Activated effector memory CD4-positive, alpha-beta T cell treated with anti-CD3 and anti-CD28 coated beads, Interleukin-2, amount 50 U/mL, for 16 hours (primary cell): ENCODE results near the gene SERPINA12.
"Not testable (repeated sequence)": the region's sequence is repeated elsewhere in the genome, so short reads cannot be mapped to it uniquely, and the experiment has no call there.

ENCODE experiments used
- DNase-seq: peaks from one replicate; pipeline ENCODE4 v3.0.0-alpha.2; 2020

SERPINA12 gene

GRCh38 chr14:94536836-94537235 lies 27.6 kb upstream of the SERPINA12 start:
- no peak for DNase-seq

GRCh38 chr14:94535506-94535905 lies 26.2 kb upstream of the SERPINA12 start:
- no peak for DNase-seq

DNA sequence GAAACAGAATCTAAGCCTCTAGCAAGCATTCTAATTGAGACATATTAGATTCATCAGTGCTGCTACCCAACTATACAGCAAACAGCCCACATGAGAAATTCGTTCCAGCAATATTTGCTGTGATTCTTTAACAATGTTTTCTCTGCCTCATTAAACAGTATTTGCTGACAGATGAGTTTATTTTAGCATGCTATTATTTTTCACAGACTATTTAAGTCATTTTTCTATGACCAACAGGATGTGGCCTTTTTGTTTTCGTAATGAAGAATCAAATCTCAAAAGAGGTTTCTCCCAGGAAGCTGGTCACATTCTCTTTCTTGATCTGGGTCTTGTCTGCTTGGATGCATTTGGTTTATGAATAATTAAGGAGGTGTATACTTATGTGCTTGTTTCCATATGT lies 23.2 kb upstream of the SERPINA12 start:
- DNase-seq = no peak

DNA sequence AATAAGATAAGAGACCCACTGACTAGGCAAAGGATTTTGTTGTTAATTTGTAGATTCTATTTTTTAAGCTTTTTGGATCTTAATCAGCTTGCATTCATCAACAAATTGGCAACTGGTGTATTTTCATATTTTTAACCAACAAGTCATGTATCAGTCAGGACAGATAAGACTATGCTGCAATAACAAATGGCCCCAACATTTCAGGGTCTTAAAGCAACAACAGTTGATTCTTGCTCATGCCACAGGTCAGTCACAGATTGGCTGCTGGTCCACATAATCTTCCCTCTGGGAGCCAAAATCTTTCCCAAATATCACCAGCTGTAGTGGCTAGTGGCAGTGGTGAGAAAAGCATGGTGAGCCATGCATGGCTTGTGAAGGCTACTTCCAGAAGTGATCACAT lies 21.9 kb upstream of the SERPINA12 start:
- DNase-seq = no peak

GRCh38 chr14:94524093-94524492 lies 14.8 kb upstream of the SERPINA12 start:
- no peak for DNase-seq

GRCh38 chr14:94523265-94523664 lies 14.0 kb upstream of the SERPINA12 start:
- no peak for DNase-seq

GRCh38 chr14:94522115-94522724 lies 13.0 kb upstream of the SERPINA12 start:
- no peak for DNase-seq

GRCh38 chr14:94521375-94522114 lies 12.3 kb upstream of the SERPINA12 start:
- DNase-seq = no peak

GRCh38 chr14:94517641-94518257 lies 8.5 kb upstream of the SERPINA12 start:
- DNase-seq = no peak

DNA sequence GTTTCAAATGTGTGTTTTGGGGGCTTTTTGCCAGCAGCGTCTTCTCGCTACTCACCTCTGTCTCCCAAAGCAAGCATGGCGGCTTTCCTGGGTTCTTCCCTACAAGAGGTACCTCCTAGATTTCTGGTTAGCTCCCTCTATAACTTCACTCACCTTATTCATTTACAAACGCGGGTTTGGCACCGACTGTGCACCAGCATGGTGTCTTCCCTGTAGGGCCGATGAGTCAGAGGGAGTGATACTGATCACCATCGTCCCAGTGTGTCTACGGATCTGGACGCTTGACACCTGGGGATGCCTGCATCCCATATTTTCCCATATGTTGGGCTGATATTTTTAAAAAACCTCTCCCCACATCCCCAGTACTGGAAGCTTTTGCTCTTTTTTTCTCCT lies 8.0 kb upstream of the SERPINA12 start:
- DNase-seq = no peak

GRCh38 chr14:94515856-94516255 lies 6.6 kb upstream of the SERPINA12 start:
- DNase-seq = no peak

DNA sequence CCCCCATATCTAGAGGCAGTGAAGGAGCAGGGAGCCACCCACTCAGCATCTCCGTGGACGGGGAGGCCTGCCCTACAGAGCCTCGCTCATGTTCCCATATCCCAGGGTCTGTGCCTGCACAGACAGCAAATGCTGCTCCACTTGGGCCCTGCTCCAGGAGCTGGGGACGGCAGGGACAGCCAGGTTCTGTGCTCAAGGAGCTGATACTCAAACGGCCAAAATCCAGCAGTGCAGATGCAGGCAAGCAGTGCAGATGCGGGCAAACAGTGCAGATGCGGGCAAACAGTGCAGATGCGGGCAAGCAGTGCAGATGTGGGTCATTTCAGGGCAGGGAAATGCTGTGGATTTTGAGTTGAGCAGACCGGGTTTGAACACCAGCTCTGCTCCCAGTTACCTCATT lies 6.2 kb upstream of the SERPINA12 start:
- no peak for DNase-seq

GRCh38 chr14:94514351-94514750 lies 5.1 kb upstream of the SERPINA12 start:
- DNase-seq = no peak

- DNase-seq = not testable (repeated sequence)
Measured at GRCh38 chr14:94510481-94510880, 1.2 kb upstream of the SERPINA12 start.

DNA sequence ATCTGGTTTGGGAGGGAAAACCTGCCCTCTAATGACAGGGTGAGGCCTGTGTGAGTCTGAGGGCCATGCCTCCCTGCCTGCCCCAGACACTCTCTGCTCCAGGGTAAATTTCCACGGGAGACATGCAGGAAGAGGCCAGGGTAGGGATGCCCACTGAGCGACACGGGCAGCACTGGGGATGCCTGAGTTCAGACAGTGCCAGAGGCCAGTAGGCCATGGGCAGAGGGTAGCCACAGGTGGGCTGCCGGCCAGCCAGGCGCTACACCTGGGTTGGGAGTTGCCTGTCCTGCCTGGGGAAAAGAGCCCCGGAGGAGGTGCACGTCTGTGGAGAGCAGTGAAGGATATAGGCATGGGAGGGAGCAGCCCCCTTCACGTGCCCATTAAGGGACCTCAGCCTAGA lies 3.6 kb downstream of the SERPINA12 start:
- no peak for DNase-seq

DNA sequence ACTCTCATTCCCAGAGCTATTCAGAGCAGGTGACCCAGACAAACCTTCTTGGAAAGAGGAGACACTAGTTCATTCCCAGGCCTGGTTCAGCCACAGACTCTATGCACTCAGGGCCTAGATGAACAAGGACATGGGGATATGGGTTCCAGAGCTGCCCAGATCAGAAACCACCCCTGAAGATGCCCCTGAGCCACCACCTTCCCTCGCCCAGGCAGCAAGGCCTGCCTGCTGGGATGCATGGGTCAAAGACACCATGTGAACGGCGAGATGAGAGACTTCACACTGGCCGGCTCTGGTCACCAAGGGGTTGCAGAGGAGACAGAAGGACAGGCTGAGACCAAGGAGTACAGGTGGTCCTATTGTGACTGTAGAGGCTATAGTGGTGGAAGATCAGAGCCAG lies 4.1 kb downstream of the SERPINA12 start:
- DNase-seq = no peak

GRCh38 chr14:94501588-94502516 lies 7.4 kb downstream of the SERPINA12 start:
- DNase-seq = no peak

- no peak for DNase-seq
Measured at GRCh38 chr14:94500264-94500663, 9.0 kb downstream of the SERPINA12 start.

DNA sequence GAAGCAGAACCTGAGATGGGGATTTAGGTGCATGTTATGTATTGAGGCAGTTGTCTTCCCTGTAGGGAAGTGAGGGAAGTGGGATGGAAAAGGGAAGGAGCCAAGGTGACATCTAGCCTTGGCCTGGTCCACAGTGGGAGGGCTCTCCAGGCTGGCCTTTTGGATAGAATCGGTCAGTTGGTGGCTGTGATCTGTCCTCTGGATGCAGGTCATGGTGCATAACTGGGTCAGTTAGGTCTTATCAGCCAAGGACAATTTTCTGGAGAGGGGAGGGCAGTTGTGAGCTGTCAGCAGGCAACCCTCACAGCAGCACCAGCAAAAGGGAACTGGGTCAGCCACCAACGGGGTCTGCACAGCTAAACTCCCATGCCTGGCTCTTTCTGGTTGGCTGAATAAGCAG lies 9.6 kb downstream of the SERPINA12 start:
- no peak for DNase-seq

DNA sequence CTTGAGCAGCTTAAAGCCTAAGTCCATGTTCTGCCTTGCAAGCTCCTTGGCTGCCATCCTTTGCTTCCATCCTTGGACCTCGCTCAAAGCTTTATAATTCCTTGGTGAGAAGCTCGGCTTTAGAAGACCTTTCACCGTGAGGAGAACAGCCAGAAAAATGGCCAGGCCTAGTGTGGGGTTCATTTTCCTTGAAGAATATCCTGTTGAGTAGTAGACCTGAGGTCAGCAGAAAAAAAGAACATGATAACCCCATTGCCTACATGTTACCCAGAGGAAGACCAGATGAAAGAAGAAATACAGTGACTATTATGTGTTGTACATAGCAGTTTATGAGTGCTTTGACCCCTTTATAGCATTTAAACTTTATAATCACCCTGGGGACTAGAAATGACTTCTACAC lies 11.1 kb downstream of the SERPINA12 start:
- no peak for DNase-seq

DNA sequence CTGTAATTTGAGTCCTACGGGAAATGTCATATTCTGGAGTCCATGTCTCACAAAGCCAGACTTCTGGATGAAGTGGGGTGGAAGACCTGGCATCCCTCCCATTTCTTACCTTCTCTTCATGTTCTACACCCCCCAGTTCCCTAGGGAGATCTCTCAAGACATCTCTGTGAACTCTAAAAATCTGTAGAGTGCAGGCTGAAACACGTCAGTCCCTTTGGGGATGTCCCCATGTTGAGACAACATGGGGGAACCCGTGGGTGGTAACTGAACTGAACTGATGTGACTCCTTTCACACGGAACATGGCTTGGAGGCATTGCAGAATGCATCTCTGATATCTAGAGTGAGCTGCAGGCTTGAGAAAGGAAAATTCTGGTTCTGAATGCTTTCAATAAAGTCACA lies 15.2 kb downstream of the SERPINA12 start:
- DNase-seq = no peak

DNA sequence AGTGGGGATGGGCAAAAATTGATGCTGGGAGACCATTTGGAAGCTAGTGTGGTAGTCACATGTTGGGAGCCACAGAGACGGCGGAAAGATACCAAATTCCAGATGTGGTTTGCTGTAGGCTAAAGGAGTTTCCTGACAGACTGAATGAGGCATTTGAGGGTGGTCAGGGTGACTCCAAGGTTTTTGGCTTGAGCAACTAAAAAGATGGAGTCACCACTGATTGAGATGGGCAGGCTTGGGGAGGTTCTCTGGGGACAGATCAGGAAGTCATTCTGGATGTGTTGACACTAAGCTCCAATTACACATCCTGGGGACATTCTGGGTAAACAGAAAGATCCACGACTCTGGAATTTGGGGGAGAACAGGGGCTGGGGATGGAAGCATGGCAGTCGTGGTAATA lies 17.8 kb downstream of the SERPINA12 start:
- no peak for DNase-seq

DNA sequence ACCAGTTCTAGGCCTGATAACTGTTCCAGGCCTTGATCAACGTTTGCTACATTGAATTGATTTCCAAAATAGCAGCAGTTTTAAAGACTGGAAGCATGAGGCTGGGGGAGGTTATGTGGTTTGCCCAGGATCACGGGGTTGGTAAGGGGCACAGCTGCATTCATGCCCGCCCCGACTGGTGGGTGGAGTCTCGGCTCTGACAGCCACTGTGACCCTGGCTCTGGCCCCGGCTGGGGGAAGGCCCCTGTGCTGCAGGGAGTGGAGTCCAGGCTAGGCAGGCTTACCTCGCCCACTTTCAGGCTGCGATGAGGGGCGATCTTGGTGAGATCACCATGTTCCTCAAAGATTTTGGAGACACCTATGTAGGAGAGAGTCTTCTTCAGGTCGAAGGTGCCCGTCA lies 19.9 kb downstream of the SERPINA12 start:
- no peak for DNase-seq
